AG04449 (cell line): Measurements from ENCODE around the gene ZNF280D.
"Not testable (repeated sequence)": the region's sequence is repeated elsewhere in the genome, so short reads cannot be mapped to it uniquely, and the experiment has no call there.

Experiments
- CTCF ChIA-PET: fragments of 350-600 bp; formaldehyde crosslinking; extraction: SDS; loops from one replicate; lab custom pipeline; 2021; ENCODE audit warnings: antibody characterized with exemption; lab: Yijun Ruan, JAX
- POLR2A ChIA-PET: fragments of 400-600, 350-600 bp; formaldehyde crosslinking; extraction: SDS; loops from one replicate; lab custom pipeline; 2020; ENCODE audit warnings: antibody characterized with exemption, inconsistent platforms; lab: Yijun Ruan, JAX
- DNase-seq: peaks from one replicate; pipeline ENCODE4 v3.0.0-alpha.2; 2010; ENCODE audit warnings: low read depth, low spot score
- H3K4me3 ChIP-seq: 2 replicates; pipeline ENCODE4 v1.5.1; 2011; ENCODE audit warnings: low read depth, mild to moderate bottlenecking, control low read depth, low read length
- CTCF ChIP-seq: IDR thresholded peaks from one replicate; pipeline ENCODE4 v1.5.1; 2011; ENCODE audit warnings: mild to moderate bottlenecking, moderate library complexity, low read length, control low read depth, inconsistent platforms; ENCODE audit not compliant: insufficient read depth; ENCODE audit errors: missing control alignments

Gene ZNF280D

GRCh38 chr15:56715220-56715619 is 18.1 kb downstream of the ZNF280D start:
- CTCF ChIA-PET = no interaction called here
- no peak for DNase-seq
- H3K4me3 ChIP-seq = no peak overlapping the region
- no peak for TF ChIP-seq CTCF
- POLR2A ChIA-PET = no interaction called here

- CTCF ChIA-PET, DNase-seq, POLR2A ChIA-PET, H3K4me3 ChIP-seq: not testable (repeated sequence)
These were observed 23.8 kb downstream of the ZNF280D start for GRCh38 chr15:56709502-56709901.

- no peak for TF ChIP-seq CTCF
- H3K4me3 ChIP-seq = no peak overlapping the region
- CTCF ChIA-PET = no interaction called here
- POLR2A ChIA-PET = no interaction called here
- no peak for DNase-seq
These were observed 33.6 kb downstream of the ZNF280D start for GRCh38 chr15:56699743-56700142.

GRCh38 chr15:56698270-56698669 is 35.0 kb downstream of the ZNF280D start:
- POLR2A ChIA-PET = no interaction called here

GRCh38 chr15:56693761-56694160 is 39.5 kb downstream of the ZNF280D start:
- POLR2A ChIA-PET = no interaction called here
- DNase-seq = no peak
- no peak overlapping the region for H3K4me3 ChIP-seq
- CTCF ChIA-PET = interaction anchor here (0.7 kb wide), 1 partner anchor 16 kb away, joined by 3 read pairs; no protein-coding TSS in a partner anchor
- no peak for TF ChIP-seq CTCF

More at GRCh38 chr15:56698270-56698669, 35.0 kb downstream of the ZNF280D start:
- no peak for TF ChIP-seq CTCF
- CTCF ChIA-PET = no interaction called here
- no peak for DNase-seq
- H3K4me3 ChIP-seq = no peak overlapping the region

GRCh38 chr15:56690733-56691132 is 42.6 kb downstream of the ZNF280D start:
- H3K4me3 ChIP-seq = no peak overlapping the region
- POLR2A ChIA-PET = no interaction called here
- DNase-seq = no peak
- CTCF ChIA-PET = no interaction called here
- no peak for TF ChIP-seq CTCF

GRCh38 chr15:56683908-56684307 is 49.4 kb downstream of the ZNF280D start:
- no peak for DNase-seq
- ChIA-PET POLR2A (no interaction called here), CTCF (interaction anchor here (0.8 kb wide), 1 partner anchor 12 kb away, joined by 3 read pairs; no protein-coding TSS in a partner anchor)
- no peak overlapping the region for H3K4me3 ChIP-seq
- no peak for TF ChIP-seq CTCF
